Caco-2 (cell line): Measurements from ENCODE around the gene DCAF8. TPM values are rescaled to one million over a fixed set of nuclear protein-coding genes. Genes with fewer than 3 reads are reported as not detected.

ENCODE experiments used
- BruUV-seq: library from RNA; stranded (reverse); fragments of 400-500 nt; replicated peaks from 2 replicates; lab custom pipeline; 2021; lab: Mats Ljungman, UMichigan
- CTCF ChIA-PET: fragments of 300-600 bp; sonication (Branson Sonifier 250); formaldehyde crosslinking; loops from one replicate; lab custom pipeline; 2022; ENCODE audit warnings: antibody characterized with exemption; lab: Charles Lee
- POLR2A ChIA-PET: fragments of 300-600 bp; sonication (Branson Sonifier 250); formaldehyde crosslinking; loops from one replicate; lab custom pipeline; 2022; ENCODE audit warnings: antibody characterized with exemption; lab: Charles Lee
- DNase-seq, 2 experiments: peaks; one replicate each; pipeline versions ENCODE4 v3.0.0 to v3.0.0-alpha.2; 2020 to 2022
- H3K27me3 ChIP-seq: replicated peaks from 2 replicates; pipeline ENCODE4 v1.6.0; 2011; ENCODE audit warnings: low read length; ENCODE audit not compliant: control insufficient read depth, insufficient read depth
- H3K36me3 ChIP-seq: 2 replicates; pipeline ENCODE4 v1.5.1; 2011; ENCODE audit warnings: low read length; ENCODE audit not compliant: control insufficient read depth, insufficient read depth
- H3K4me1 ChIP-seq: fragments of 250-450 bp; sonication (Bioruptor Pico); 2 replicates; pipeline ENCODE4 v1.5.1; 2020; ENCODE audit warnings: mild to moderate bottlenecking
- H3K4me3 ChIP-seq: 2 replicates; pipeline ENCODE4 v1.5.1; 2011; ENCODE audit warnings: low read depth, mild to moderate bottlenecking, control low read depth, low read length
- H3K9me3 ChIP-seq: fragments of 250-450 bp; sonication (Bioruptor Pico); 2 replicates; pipeline ENCODE4 v1.5.1; 2020; ENCODE audit warnings: mild to moderate bottlenecking, moderate library complexity
- H3K27ac Mint-ChIP-seq: one replicate; pipeline ENCODE4 v1.8.0; 2022; ENCODE audit warnings: mixed read lengths; ENCODE audit not compliant: unreplicated experiment
- H3K27me3 Mint-ChIP-seq: one replicate; pipeline ENCODE4 v1.8.0; 2022; ENCODE audit warnings: mixed read lengths; ENCODE audit not compliant: insufficient read depth, unreplicated experiment
- H3K36me3 Mint-ChIP-seq: one replicate; pipeline ENCODE4 v1.8.0; 2022; ENCODE audit warnings: mild to moderate bottlenecking, mixed read lengths; ENCODE audit not compliant: insufficient read depth, unreplicated experiment
- H3K4me1 Mint-ChIP-seq: one replicate; pipeline ENCODE4 v1.8.0; 2022; ENCODE audit warnings: low read depth, mixed read lengths; ENCODE audit not compliant: unreplicated experiment
- H3K4me3 Mint-ChIP-seq: one replicate; pipeline ENCODE4 v1.8.0; 2022; ENCODE audit warnings: mild to moderate bottlenecking, moderate library complexity, mixed read lengths; ENCODE audit not compliant: unreplicated experiment
- H3K9me3 Mint-ChIP-seq: one replicate; pipeline ENCODE4 v1.8.0; 2022; ENCODE audit warnings: mixed read lengths; ENCODE audit not compliant: unreplicated experiment
- intact Hi-C: fragments of 100-400 bp; cut with micrococcal nuclease; formaldehyde crosslinking; loops from one replicate; pipeline ENCODE4 v1.10.0; 2022; ENCODE audit not compliant: unreplicated experiment
- total RNA-seq: library from RNA; stranded (reverse); gene quantifications from 2 replicates; pipeline ENCODE4 v1.2.3, GENCODE V29; 2022
- TF ChIP-seq, protein P1 (sequence below), 2 experiments: fragments of 200-600 bp in 1 of 2; IDR thresholded peaks; 1 replicate in 1 of 2; 2 replicates in 1 of 2; pipeline versions ENCODE4 v1.5.1 to v1.8.0; 2011 to 2022; ENCODE audit warnings: antibody characterized with exemption in 1 of 2, control low read depth in 1 of 2, inconsistent platforms in 1 of 2, low read depth in 1 of 2, low read length in 1 of 2, mild to moderate bottlenecking in 1 of 2, moderate library complexity in 1 of 2; ENCODE audit not compliant: insufficient read depth in 1 of 2, severe bottlenecking in 1 of 2, unreplicated experiment in 1 of 2

DCAF8 gene
- total RNA-seq, 1 experiment from 2014 or later: 112 TPM

DNA sequence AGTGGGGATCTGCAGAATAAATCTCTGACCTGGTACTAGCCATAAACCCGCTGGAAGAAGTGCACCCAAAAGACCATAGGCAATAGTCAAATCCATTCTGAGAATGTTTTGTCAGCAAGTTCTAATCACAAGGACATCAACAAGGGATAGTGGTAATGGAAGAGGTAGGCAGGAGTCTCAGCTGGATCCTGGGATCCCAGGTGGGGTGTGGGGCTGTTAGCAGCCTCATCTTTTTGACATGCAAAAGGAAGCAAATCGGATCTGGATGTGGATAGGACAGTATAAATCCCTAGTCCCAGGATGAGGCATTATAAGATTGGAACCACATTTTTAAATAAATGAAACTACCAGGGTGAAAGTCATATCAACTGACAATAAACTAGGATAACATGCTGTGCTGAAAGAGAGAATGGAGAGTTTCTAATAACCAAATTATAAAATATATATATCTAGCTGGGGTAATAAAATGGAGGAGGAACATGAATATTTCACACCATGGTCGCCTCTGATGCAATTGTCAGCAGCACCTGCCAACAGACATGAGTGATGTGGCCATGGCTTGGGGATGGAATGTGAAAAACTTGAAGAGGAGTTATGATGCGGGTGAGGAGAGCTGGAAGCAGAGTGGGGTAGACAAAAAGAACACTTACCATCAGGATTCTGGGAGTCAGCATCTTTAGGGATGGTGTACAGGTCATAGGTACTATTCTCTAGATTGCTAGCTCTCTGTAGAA is 46.3 kb upstream of the DCAF8 start:
- Histone ChIP-seq H3K36me3 (peaks cover 5% of the 10 kb centered on the region), H3K27me3 (no peaks in the 10 kb centered on the region), H3K9me3 (no peaks in the 10 kb centered on the region), H3K4me1 (no peaks in the 10 kb centered on the region), H3K4me3 (no peak overlapping the region)
- H3K9me3 Mint-ChIP-seq: no peaks in the 10 kb centered on the region
- POLR2A ChIA-PET: no interaction called here
- no peak overlapping the region for H3K4me3 Mint-ChIP-seq
- BruUV-seq: no TSS peak
- CTCF ChIA-PET: interaction anchor here (0.8 to 1.0 kb wide), 2 partner anchors 16 to 115 kb away, joined by 3 read pairs; no protein-coding TSS in a partner anchor
- H3K27ac Mint-ChIP-seq: no peak overlapping the region
- no peaks in the 10 kb centered on the region for H3K27me3 Mint-ChIP-seq
- peaks cover 79% of the 10 kb centered on the region for H3K36me3 Mint-ChIP-seq
- DNase-seq: no peak
- TF ChIP-seq, protein P1, sequence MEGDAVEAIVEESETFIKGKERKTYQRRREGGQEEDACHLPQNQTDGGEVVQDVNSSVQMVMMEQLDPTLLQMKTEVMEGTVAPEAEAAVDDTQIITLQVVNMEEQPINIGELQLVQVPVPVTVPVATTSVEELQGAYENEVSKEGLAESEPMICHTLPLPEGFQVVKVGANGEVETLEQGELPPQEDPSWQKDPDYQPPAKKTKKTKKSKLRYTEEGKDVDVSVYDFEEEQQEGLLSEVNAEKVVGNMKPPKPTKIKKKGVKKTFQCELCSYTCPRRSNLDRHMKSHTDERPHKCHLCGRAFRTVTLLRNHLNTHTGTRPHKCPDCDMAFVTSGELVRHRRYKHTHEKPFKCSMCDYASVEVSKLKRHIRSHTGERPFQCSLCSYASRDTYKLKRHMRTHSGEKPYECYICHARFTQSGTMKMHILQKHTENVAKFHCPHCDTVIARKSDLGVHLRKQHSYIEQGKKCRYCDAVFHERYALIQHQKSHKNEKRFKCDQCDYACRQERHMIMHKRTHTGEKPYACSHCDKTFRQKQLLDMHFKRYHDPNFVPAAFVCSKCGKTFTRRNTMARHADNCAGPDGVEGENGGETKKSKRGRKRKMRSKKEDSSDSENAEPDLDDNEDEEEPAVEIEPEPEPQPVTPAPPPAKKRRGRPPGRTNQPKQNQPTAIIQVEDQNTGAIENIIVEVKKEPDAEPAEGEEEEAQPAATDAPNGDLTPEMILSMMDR (IDR thresholded peaks at IDR 0.05; ENCODE audit: insufficient read depth in 1 of 2, low read depth in 1 of 2, low read length in 1 of 2, severe bottlenecking in 1 of 2, unreplicated experiment in 1 of 2): no peak
- intact Hi-C loops: no loop called here
- H3K4me1 Mint-ChIP-seq: no peaks in the 10 kb centered on the region

DNA sequence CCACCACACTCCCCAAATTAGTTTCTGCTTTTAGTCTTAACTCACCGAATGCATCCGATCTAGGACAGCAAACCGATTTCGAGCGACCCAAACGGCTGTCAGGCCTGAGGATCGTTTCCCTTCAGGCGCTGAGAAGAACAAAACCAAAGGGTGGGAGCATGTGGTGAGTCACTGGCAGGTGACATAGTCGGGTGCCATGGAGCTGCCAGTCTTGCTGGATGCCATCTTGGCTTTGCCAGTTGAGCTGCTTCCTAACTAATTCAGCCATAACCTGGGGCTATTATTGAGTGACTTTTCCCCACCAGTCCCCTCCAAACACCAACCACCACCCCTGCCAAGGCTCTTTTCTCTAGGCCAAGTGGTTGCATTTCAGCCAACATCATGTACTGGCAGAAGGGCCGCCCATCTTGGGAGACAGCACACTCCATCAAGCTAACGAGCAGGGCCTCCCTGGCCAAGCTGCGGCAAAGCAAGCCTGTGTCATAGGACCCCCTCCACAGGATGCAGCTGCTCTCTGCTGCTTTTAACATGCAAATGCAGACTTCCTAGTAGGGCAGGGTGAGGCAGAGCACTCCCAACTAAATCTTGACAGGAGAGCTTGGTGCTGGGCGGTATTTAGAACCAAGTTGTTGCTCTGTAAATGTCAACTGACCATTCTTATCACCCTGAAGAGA is 44.9 kb upstream of the DCAF8 start:
- no TSS peak for BruUV-seq
- H3K4me1 Mint-ChIP-seq: no peaks in the 10 kb centered on the region
- no peak overlapping the region for H3K27ac Mint-ChIP-seq
- H3K27me3 ChIP-seq: no peaks in the 10 kb centered on the region
- no peaks in the 10 kb centered on the region for H3K4me1 ChIP-seq
- POLR2A ChIA-PET: no interaction called here
- peaks cover 77% of the 10 kb centered on the region for H3K36me3 Mint-ChIP-seq
- DNase-seq: no peak
- intact Hi-C loops: no loop called here
- CTCF ChIA-PET: interaction anchor here (0.8 kb wide), 1 partner anchor 114 kb away, joined by 3 read pairs; no protein-coding TSS in a partner anchor
- TF ChIP-seq, protein P1 (IDR thresholded peaks at IDR 0.05; ENCODE audit: insufficient read depth in 1 of 2, low read depth in 1 of 2, low read length in 1 of 2, severe bottlenecking in 1 of 2, unreplicated experiment in 1 of 2): no peak
- peaks cover 2% of the 10 kb centered on the region for H3K36me3 ChIP-seq
- no peaks in the 10 kb centered on the region for H3K27me3 Mint-ChIP-seq
- H3K4me3 ChIP-seq: no peak overlapping the region
- H3K9me3 ChIP-seq: no peaks in the 10 kb centered on the region
- no peak overlapping the region for H3K4me3 Mint-ChIP-seq
- H3K9me3 Mint-ChIP-seq: no peaks in the 10 kb centered on the region

DNA sequence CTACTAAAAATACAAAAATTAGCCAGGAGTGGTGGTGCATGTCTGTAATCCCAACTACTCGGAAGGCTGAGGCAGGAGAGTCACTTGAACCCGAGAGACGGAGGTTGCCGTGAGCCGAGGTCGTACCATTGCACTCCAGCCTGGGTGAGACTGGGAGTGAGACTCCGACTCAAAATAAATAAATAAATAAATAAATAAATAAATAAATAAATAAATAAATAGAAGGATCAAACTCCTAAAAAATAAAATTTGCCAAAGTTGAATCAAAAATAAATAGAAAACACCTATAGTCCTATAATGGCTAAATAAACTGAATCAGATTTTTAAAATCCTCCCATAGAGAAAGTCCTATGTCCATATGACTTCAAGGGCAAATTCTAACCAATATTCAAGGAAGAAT is 37.8 kb upstream of the DCAF8 start:
- Histone ChIP-seq H3K36me3 (peaks cover 5% of the 10 kb centered on the region), H3K4me3 (no peak overlapping the region), H3K9me3 (no peaks in the 10 kb centered on the region), H3K4me1 (no peaks in the 10 kb centered on the region), H3K27me3 (no peaks in the 10 kb centered on the region)
- DNase-seq: no peak
- H3K4me1 Mint-ChIP-seq: no peaks in the 10 kb centered on the region
- H3K27ac Mint-ChIP-seq: no peak overlapping the region
- TF ChIP-seq, protein P1 (IDR thresholded peaks at IDR 0.05; ENCODE audit: insufficient read depth in 1 of 2, low read depth in 1 of 2, low read length in 1 of 2, severe bottlenecking in 1 of 2, unreplicated experiment in 1 of 2): no peak
- CTCF ChIA-PET: no interaction called here
- H3K9me3 Mint-ChIP-seq: no peaks in the 10 kb centered on the region
- POLR2A ChIA-PET: no interaction called here
- H3K27me3 Mint-ChIP-seq: no peaks in the 10 kb centered on the region
- H3K36me3 Mint-ChIP-seq: peaks cover 78% of the 10 kb centered on the region
- no TSS peak for BruUV-seq
- no peak overlapping the region for H3K4me3 Mint-ChIP-seq
- intact Hi-C loops: no loop called here
